RWPE2 (cell line): ENCODE measurements around the gene GANAB.
A peak's percentile ranks its signal among the peaks of the same experiment; 100 is the strongest.

ENCODE experiments used
- ATAC-seq: fragments of 200-7000 bp; cut with Tn5 transposase; 3 replicates; pipeline ENCODE4 v1.9.1; 2021; ENCODE audit warnings: low read depth
- DNase-seq: peaks from one replicate; pipeline ENCODE4 v3.0.0-alpha.2; 2020; ENCODE audit warnings: low spot score
- H3K27ac ChIP-seq: fragments of 450-650 bp; 2 replicates; pipeline ENCODE4 v1.5.1; 2017; ENCODE audit warnings: mild to moderate bottlenecking; ENCODE audit not compliant: poor library complexity, severe bottlenecking
- H3K27me3 ChIP-seq: fragments of 250-450 bp; sonication (Bioruptor Pico); 2 replicates; pipeline ENCODE4 v1.5.1; 2021; ENCODE audit warnings: mild to moderate bottlenecking, moderate library complexity; ENCODE audit not compliant: insufficient read depth, poor library complexity, severe bottlenecking
- H3K36me3 ChIP-seq: fragments of 250-450 bp; sonication (Bioruptor Pico); 2 replicates; pipeline ENCODE4 v1.5.1; 2020; ENCODE audit warnings: low read depth, mild to moderate bottlenecking, moderate library complexity
- H3K4me1 ChIP-seq: fragments of 250-450 bp; sonication (Bioruptor Pico); 2 replicates; pipeline ENCODE4 v1.5.1; 2021; ENCODE audit warnings: mild to moderate bottlenecking, moderate library complexity; ENCODE audit not compliant: insufficient read depth, poor library complexity, severe bottlenecking
- H3K4me3 ChIP-seq: fragments of 250-450 bp; sonication (Bioruptor Pico); 2 replicates; pipeline ENCODE4 v1.5.1; 2021; ENCODE audit warnings: mild to moderate bottlenecking, moderate library complexity; ENCODE audit not compliant: severe bottlenecking
- H3K9me3 ChIP-seq: fragments of 250-450 bp; sonication (Bioruptor Pico); 2 replicates; pipeline ENCODE4 v1.5.1; 2021; ENCODE audit warnings: mild to moderate bottlenecking, moderate library complexity; ENCODE audit not compliant: severe bottlenecking
- TF ChIP-seq, protein P1 (sequence below): fragments of 450-650 bp; IDR thresholded peaks from one replicate; pipeline ENCODE4 v1.5.1; 2017; ENCODE audit warnings: mild to moderate bottlenecking, moderate library complexity; ENCODE audit not compliant: poor library complexity, severe bottlenecking

The GANAB gene

DNA sequence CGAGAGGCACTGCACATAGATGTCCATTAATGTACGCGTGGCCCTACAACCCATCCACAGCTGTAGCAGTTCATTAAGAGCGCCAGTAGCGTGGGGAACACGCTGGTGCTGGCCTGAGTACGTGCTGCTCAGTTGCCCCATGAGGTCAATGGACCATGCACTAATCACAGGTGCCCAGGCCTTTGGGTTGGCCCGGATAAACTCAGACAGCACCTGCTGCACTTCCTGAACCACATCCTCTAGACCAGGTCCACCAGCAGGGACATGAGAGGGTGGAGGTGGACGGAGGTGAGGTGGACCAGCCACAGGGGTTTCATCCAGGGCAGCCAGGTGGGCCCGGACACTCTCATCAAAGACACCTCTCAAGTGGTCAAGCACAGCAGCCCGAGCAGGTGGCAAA lies 3.1 kb upstream of the GANAB start:
- peaks cover 27% of the 10 kb centered on the region for H3K36me3 ChIP-seq
- no peaks in the 10 kb centered on the region for H3K27me3 ChIP-seq
- ATAC-seq (no peak), DNase-seq (no peak)
- no peaks in the 10 kb centered on the region for H3K9me3 ChIP-seq
- H3K4me3 ChIP-seq, result no peak overlapping the region
- no peaks in the 10 kb centered on the region for H3K4me1 ChIP-seq
- TF ChIP-seq, protein P1, sequence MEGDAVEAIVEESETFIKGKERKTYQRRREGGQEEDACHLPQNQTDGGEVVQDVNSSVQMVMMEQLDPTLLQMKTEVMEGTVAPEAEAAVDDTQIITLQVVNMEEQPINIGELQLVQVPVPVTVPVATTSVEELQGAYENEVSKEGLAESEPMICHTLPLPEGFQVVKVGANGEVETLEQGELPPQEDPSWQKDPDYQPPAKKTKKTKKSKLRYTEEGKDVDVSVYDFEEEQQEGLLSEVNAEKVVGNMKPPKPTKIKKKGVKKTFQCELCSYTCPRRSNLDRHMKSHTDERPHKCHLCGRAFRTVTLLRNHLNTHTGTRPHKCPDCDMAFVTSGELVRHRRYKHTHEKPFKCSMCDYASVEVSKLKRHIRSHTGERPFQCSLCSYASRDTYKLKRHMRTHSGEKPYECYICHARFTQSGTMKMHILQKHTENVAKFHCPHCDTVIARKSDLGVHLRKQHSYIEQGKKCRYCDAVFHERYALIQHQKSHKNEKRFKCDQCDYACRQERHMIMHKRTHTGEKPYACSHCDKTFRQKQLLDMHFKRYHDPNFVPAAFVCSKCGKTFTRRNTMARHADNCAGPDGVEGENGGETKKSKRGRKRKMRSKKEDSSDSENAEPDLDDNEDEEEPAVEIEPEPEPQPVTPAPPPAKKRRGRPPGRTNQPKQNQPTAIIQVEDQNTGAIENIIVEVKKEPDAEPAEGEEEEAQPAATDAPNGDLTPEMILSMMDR, result no peak
- H3K27ac ChIP-seq, result no peak overlapping the region

DNA sequence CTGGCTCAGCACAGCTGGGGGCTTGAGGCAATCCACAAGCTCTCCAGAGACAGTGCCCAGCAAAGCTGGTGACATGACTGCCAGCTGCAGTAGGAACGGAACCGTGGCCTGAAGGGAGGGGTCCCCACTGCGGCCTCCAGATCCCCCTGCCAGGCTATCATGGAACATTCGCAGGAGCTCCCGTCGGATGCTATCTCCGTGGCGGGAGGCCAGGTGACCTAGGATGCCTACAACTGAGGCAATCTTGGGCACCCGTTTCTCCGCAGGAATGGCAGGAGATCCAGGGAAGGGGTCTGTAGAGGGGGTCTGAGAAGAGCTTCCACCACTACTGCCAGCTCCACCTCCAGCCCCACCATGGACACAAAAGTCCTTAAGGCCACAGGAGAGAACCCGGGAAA lies 2.6 kb upstream of the GANAB start:
- no peaks in the 10 kb centered on the region for H3K27me3 ChIP-seq
- TF ChIP-seq, protein P1, result no peak
- H3K4me3 ChIP-seq, result no peak overlapping the region
- peaks cover 32% of the 10 kb centered on the region for H3K36me3 ChIP-seq
- ATAC-seq (no peak), DNase-seq (no peak)
- no peaks in the 10 kb centered on the region for H3K4me1 ChIP-seq
- H3K9me3 ChIP-seq, result no peaks in the 10 kb centered on the region
- H3K27ac ChIP-seq, result no peak overlapping the region

DNA sequence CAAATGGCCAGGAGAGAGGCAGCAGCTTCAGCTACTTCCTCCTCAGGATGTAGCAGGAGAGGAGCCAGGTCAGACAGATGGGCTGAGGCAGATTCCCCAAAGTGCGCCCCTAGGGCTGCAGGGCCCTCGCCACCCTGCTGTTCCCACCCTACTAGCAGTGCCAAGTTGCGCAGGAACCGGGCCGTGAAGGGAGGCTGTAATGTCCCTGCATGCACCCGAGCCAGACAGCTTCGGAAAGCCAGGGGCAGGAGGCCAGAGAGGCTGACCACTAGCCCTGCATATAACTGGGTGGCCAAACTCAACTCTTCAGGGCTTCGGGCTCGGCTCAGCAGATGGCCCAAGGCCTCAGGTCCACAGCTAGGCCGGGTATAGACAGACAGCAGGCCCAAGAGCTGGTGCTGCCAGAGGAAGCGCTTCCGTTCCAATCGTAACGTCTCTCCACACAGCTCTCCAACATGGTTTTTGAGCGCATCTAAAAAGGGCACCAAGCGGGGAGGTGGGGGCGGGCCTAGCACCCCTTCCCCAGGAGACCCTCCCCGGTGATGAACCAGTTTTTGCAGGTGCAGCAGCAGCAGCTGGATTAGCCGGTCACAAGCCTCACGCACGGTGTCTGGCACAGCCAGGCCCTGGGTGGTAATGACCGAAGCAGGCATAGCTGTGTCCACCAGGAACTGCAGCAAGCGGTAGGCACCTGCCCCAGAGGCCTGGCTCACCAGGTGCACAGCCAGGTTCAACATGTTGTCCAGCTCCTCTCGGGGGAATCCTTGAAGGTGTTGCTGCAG lies 2.0 kb upstream of the GANAB start:
- H3K9me3 ChIP-seq, result no peaks in the 10 kb centered on the region
- peaks cover 38% of the 10 kb centered on the region for H3K36me3 ChIP-seq
- no peak overlapping the region for H3K27ac ChIP-seq
- TF ChIP-seq, protein P1, result no peak
- H3K4me1 ChIP-seq, result no peaks in the 10 kb centered on the region
- no peaks in the 10 kb centered on the region for H3K27me3 ChIP-seq
- ATAC-seq (no peak), DNase-seq (no peak)
- no peak overlapping the region for H3K4me3 ChIP-seq

DNA sequence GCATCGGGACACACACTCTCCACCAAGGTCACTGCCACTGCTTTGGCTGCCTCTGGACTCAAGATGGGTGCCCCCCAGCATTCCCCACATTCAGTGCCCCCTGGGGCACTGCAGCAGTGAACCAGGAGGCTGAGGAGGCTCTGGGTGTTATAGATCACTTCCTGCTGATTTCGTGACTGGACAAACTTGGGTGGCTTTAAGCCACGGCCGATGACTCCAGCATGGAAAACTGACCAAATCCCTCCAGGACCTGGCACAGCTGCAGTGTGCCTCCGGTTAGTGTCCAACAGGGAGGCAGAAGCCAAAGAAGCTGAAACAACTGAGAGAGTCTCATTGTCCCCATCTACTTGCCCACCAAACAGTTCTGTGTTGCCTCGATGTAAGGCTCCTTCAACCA lies 1.2 kb upstream of the GANAB start:
- TF ChIP-seq, protein P1, result no peak
- DNase-seq (no peak), ATAC-seq (no peak)
- Histone ChIP-seq H3K27ac (peak overlapping the region; percentile 69), H3K4me1 (no peaks in the 10 kb centered on the region), H3K9me3 (no peaks in the 10 kb centered on the region), H3K27me3 (no peaks in the 10 kb centered on the region), H3K36me3 (peaks cover 45% of the 10 kb centered on the region), H3K4me3 (no peak overlapping the region)
